ENCODE measurements around the gene AVPR1A.

AVPR1A gene

GRCh38 chr12:63095369-63095980 is 55.5 kb downstream of the AVPR1A start:
- TF ChIP-seq CTCF (IDR thresholded peaks at IDR 0.05): no peak
- Histone ChIP-seq H3K4me3 (no peak overlapping the region), H3K27ac (no peak overlapping the region)
- no peak for DNase-seq (ENCODE audit: low spot score)

GRCh38 chr12:63093711-63094110 is 57.3 kb downstream of the AVPR1A start:
- no peak for TF ChIP-seq CTCF (IDR thresholded peaks at IDR 0.05)
- Histone ChIP-seq H3K27ac (no peak overlapping the region), H3K4me3 (no peak overlapping the region)
- no peak for DNase-seq (ENCODE audit: low spot score)

DNA sequence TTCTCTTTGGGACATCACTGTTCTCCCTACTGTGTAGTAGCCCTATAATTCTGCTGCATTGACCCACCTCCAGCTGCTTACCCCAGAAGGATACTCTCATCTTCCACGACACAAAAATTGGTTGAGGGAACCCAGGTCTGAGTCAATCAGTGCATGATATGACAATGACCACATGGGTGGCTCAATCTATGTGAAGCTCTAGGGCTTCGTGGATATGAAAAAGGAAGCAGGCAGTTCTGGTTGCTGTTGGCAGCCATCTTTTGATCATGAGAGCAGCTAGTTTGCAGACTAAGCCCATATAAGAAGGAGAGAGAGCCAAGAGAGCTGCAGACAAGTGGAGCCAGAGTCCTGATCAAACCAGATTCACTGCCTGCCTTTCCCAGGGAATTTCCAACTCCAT is 57.9 kb downstream of the AVPR1A start:
- DNase-seq (ENCODE audit: low spot score): no peak
- Histone ChIP-seq H3K4me3 (no peak overlapping the region), H3K27ac (no peak overlapping the region)
- TF ChIP-seq CTCF (IDR thresholded peaks at IDR 0.05): no peak
